Loucy (cell line): Measurements from ENCODE around the gene MEIS1.
"Not testable (repeated sequence)": the region's sequence is repeated elsewhere in the genome, so short reads cannot be mapped to it uniquely, and the experiment has no call there.

ENCODE experiments used
- H2AFZ ChIP-seq: fragments of 200-600 bp; sonication (generic); 2 replicates; pipeline ENCODE4 v1.6.0; 2016; ENCODE audit warnings: antibody characterized with exemption, mild to moderate bottlenecking, low read length, moderate library complexity
- H3F3A ChIP-seq: fragments of 200-600 bp; 2 replicates; pipeline ENCODE4 v1.6.0; 2016; ENCODE audit warnings: antibody characterized with exemption, low read depth, mild to moderate bottlenecking
- H3K27me3 ChIP-seq: fragments of 200-600 bp; sonication (generic); 2 replicates; pipeline ENCODE4 v1.6.1; 2014; ENCODE audit warnings: low read length, mild to moderate bottlenecking; ENCODE audit not compliant: insufficient read depth, poor library complexity, severe bottlenecking
- H3K36me3 ChIP-seq: fragments of 200-600 bp; sonication (generic); 2 replicates; pipeline ENCODE4 v1.6.1; 2016; ENCODE audit warnings: low read length; ENCODE audit not compliant: insufficient read depth
- H3K4me1 ChIP-seq: fragments of 200-600 bp; sonication (generic); 2 replicates; pipeline ENCODE4 v1.5.1; 2014; ENCODE audit warnings: low read length, mild to moderate bottlenecking; ENCODE audit not compliant: insufficient read depth, poor library complexity, severe bottlenecking
- H3K4me2 ChIP-seq: fragments of 200-600 bp; sonication (generic); 2 replicates; pipeline ENCODE4 v1.6.0; 2014; ENCODE audit warnings: antibody characterized with exemption, low read length, low read depth, mild to moderate bottlenecking; ENCODE audit not compliant: poor library complexity, severe bottlenecking
- H3K4me3 ChIP-seq: fragments of 200-600 bp; sonication (generic); 2 replicates; pipeline ENCODE4 v1.5.1; 2014; ENCODE audit warnings: low read length, mild to moderate bottlenecking, mixed read lengths; ENCODE audit not compliant: poor library complexity, severe bottlenecking
- H3K79me2 ChIP-seq: fragments of 200-600 bp; sonication (generic); 2 replicates; pipeline ENCODE4 v1.6.1; 2014; ENCODE audit warnings: low read length; ENCODE audit not compliant: insufficient read depth
- H3K9ac ChIP-seq: fragments of 200-600 bp; sonication (generic); 2 replicates; pipeline ENCODE4 v1.6.0; 2014; ENCODE audit warnings: mild to moderate bottlenecking, low read depth, low read length, moderate library complexity; ENCODE audit not compliant: poor library complexity, severe bottlenecking
- H3K9me2 ChIP-seq: fragments of 200-600 bp; sonication (generic); replicated peaks from 2 replicates; pipeline ENCODE4 v1.6.1; 2016; ENCODE audit warnings: low read depth, low read length, mixed read lengths
- H3K9me3 ChIP-seq: fragments of 200-600 bp; sonication (generic); 2 replicates; pipeline ENCODE4 v1.6.1; 2014; ENCODE audit warnings: mild to moderate bottlenecking, antibody characterized with exemption, low read length, low read depth; ENCODE audit not compliant: insufficient read depth
- H4K20me1 ChIP-seq: fragments of 200-600 bp; sonication (generic); 2 replicates; pipeline ENCODE4 v1.6.0; 2014; ENCODE audit warnings: antibody characterized with exemption, low read length, mild to moderate bottlenecking; ENCODE audit not compliant: insufficient read depth, poor library complexity, severe bottlenecking
- CTCF ChIP-seq: fragments of 200-600 bp; sonication (generic); conservative IDR thresholded peaks from 2 replicates; pipeline ENCODE4 v1.5.1; 2014; ENCODE audit warnings: mild to moderate bottlenecking, antibody characterized with exemption, low read length
- EZH2phosphoT487 ChIP-seq: fragments of 200-600 bp; IDR thresholded peaks from 2 replicates; pipeline ENCODE4 v1.6.1; 2018; ENCODE audit warnings: antibody characterized with exemption, mild to moderate bottlenecking, moderate library complexity, borderline replicate concordance

The MEIS1 gene

GRCh38 chr2:66390152-66390551 is 44.8 kb upstream of the MEIS1 start:
- no peaks in the 10 kb centered on the region for H3F3A ChIP-seq
- H3K36me3 ChIP-seq = no peaks in the 10 kb centered on the region
- H4K20me1 ChIP-seq = no peaks in the 10 kb centered on the region
- no peaks in the 10 kb centered on the region for H3K9me2 ChIP-seq
- H3K9ac ChIP-seq = no peak overlapping the region
- no peak overlapping the region for H2AFZ ChIP-seq
- no peaks in the 10 kb centered on the region for H3K79me2 ChIP-seq
- H3K9me3 ChIP-seq = no peaks in the 10 kb centered on the region
- no peak overlapping the region for H3K4me2 ChIP-seq
- H3K27me3 ChIP-seq = no peaks in the 10 kb centered on the region
- no peak for TF ChIP-seq EZH2phosphoT487
- no peak for TF ChIP-seq CTCF
- no peak overlapping the region for H3K4me3 ChIP-seq
- H3K4me1 ChIP-seq = no peaks in the 10 kb centered on the region

- Histone ChIP-seq H3K4me2 (no peak overlapping the region), H3F3A (no peaks in the 10 kb centered on the region), H3K9me2 (no peaks in the 10 kb centered on the region), H3K36me3 (no peaks in the 10 kb centered on the region), H2AFZ (no peak overlapping the region), H3K9ac (no peak overlapping the region), H3K79me2 (no peaks in the 10 kb centered on the region), H4K20me1 (no peaks in the 10 kb centered on the region), H3K27me3 (no peaks in the 10 kb centered on the region), H3K4me1 (no peaks in the 10 kb centered on the region), H3K4me3 (no peak overlapping the region), H3K9me3 (no peaks in the 10 kb centered on the region)
- TF ChIP-seq CTCF (no peak), EZH2phosphoT487 (no peak)
Measured at GRCh38 chr2:66390811-66391210, 44.1 kb upstream of the MEIS1 start.

GRCh38 chr2:66391240-66391639 is 43.7 kb upstream of the MEIS1 start:
- H2AFZ ChIP-seq, H4K20me1 ChIP-seq, H3K9ac ChIP-seq, H3K36me3 ChIP-seq, H3K79me2 ChIP-seq, H3K4me3 ChIP-seq, H3K9me3 ChIP-seq, H3K9me2 ChIP-seq, H3K4me1 ChIP-seq, H3F3A ChIP-seq, H3K4me2 ChIP-seq, H3K27me3 ChIP-seq: not testable (repeated sequence)

- H3K9me3 ChIP-seq = no peaks in the 10 kb centered on the region
- no peaks in the 10 kb centered on the region for H3K79me2 ChIP-seq
- no peaks in the 10 kb centered on the region for H3F3A ChIP-seq
- H4K20me1 ChIP-seq = no peaks in the 10 kb centered on the region
- H3K4me3 ChIP-seq = no peak overlapping the region
- no peaks in the 10 kb centered on the region for H3K4me1 ChIP-seq
- H3K36me3 ChIP-seq = no peaks in the 10 kb centered on the region
- no peaks in the 10 kb centered on the region for H3K27me3 ChIP-seq
- no peak overlapping the region for H2AFZ ChIP-seq
- no peak for TF ChIP-seq EZH2phosphoT487
- no peak for TF ChIP-seq CTCF
- H3K9ac ChIP-seq = no peak overlapping the region
- no peaks in the 10 kb centered on the region for H3K9me2 ChIP-seq
- no peak overlapping the region for H3K4me2 ChIP-seq
Measured at GRCh38 chr2:66405473-66405872, 29.5 kb upstream of the MEIS1 start.
